Calu3 (cell line): ENCODE measurements around the gene CELF5. TPM values are rescaled to one million over a fixed set of nuclear protein-coding genes. Genes with fewer than 3 reads are reported as not detected.

Source experiments
- BruUV-seq: library from RNA; stranded (reverse); fragments of 400-500 nt; replicated peaks from 2 replicates; lab custom pipeline; 2021; lab: Mats Ljungman, UMichigan
- CTCF ChIA-PET: fragments of 300-600 bp; sonication (Branson Sonifier 250); formaldehyde crosslinking; loops from one replicate; lab custom pipeline; 2022; ENCODE audit warnings: antibody characterized with exemption; lab: Charles Lee
- DNase-seq: peaks from one replicate; pipeline ENCODE4 v3.0.0; 2022
- H3K27ac Mint-ChIP-seq: one replicate; pipeline ENCODE4 v1.8.0; 2022; ENCODE audit warnings: mixed read lengths; ENCODE audit not compliant: unreplicated experiment
- H3K27me3 Mint-ChIP-seq: one replicate; pipeline ENCODE4 v1.8.0; 2022; ENCODE audit warnings: mixed read lengths; ENCODE audit not compliant: unreplicated experiment
- H3K36me3 Mint-ChIP-seq: one replicate; pipeline ENCODE4 v1.8.0; 2022; ENCODE audit warnings: mild to moderate bottlenecking, moderate library complexity, mixed read lengths; ENCODE audit not compliant: insufficient read depth, unreplicated experiment
- H3K4me1 Mint-ChIP-seq: one replicate; pipeline ENCODE4 v1.8.0; 2022; ENCODE audit warnings: mild to moderate bottlenecking, low read depth, mixed read lengths; ENCODE audit not compliant: unreplicated experiment
- H3K4me3 Mint-ChIP-seq: one replicate; pipeline ENCODE4 v1.8.0; 2022; ENCODE audit warnings: mild to moderate bottlenecking, low read depth, moderate library complexity, mixed read lengths; ENCODE audit not compliant: unreplicated experiment
- H3K9me3 Mint-ChIP-seq: one replicate; pipeline ENCODE4 v1.8.0; 2022; ENCODE audit warnings: low read depth, mixed read lengths; ENCODE audit not compliant: unreplicated experiment
- CTCF ChIP-seq: fragments of 200-600 bp; IDR thresholded peaks from one replicate; pipeline ENCODE4 v1.8.0; 2022; ENCODE audit warnings: antibody characterized with exemption; ENCODE audit not compliant: unreplicated experiment
- intact Hi-C: fragments of 100-400 bp; cut with micrococcal nuclease; formaldehyde crosslinking; loops from one replicate; pipeline ENCODE4 v1.10.0; 2022; ENCODE audit not compliant: unreplicated experiment
- total RNA-seq: library from RNA; stranded (reverse); gene quantifications from 2 replicates; pipeline ENCODE4 v1.2.3, GENCODE V29; 2022

Gene CELF5
- total RNA-seq, 1 experiment from 2014 or later = 0.40 TPM

GRCh38 chr19:3245050-3245449 lies 20.6 kb downstream of the CELF5 start:
- Mint-ChIP-seq H3K27me3 (peaks cover 21% of the 10 kb centered on the region), H3K36me3 (no peaks in the 10 kb centered on the region), H3K4me3 (no peak overlapping the region), H3K4me1 (no peaks in the 10 kb centered on the region), H3K27ac (no peak overlapping the region), H3K9me3 (no peaks in the 10 kb centered on the region)
- TF ChIP-seq CTCF = no peak
- no peak for DNase-seq
- CTCF ChIA-PET = interaction anchor here (0.6 kb wide), 1 partner anchor 401 kb away, joined by 6 read pairs; no protein-coding TSS in a partner anchor
- BruUV-seq = no TSS peak
- intact Hi-C loops = no loop called here

DNA sequence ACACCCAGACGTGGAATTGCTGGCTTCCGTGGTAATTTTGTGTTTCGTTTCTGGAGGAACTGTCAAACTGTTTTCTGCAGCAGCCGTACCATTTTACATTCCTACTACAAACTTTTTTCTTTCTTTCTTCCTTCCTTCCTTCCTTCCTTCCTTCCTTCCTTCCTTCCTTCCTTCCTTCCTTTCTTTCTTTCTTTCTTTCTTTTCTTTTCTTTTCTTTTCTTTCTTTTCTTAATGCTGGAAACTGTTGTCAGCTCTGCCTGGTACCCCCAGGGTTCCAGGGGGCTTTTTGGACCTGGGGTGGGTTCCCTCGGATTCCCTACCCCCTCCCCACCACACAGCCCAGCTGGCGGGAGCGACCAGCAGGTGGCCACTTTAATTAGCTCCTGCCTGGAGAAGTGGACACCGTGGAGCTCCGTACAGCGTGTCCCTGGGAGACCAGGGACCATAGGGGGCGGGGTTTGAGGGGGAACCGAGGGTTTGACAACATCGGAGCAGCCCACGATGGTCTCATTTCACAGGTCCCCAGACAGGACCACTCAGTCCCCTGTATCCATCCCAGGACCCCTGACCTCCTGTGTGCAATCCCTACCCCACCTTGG lies 24.4 kb downstream of the CELF5 start:
- H3K4me1 Mint-ChIP-seq = no peaks in the 10 kb centered on the region
- H3K9me3 Mint-ChIP-seq = no peaks in the 10 kb centered on the region
- H3K27me3 Mint-ChIP-seq = peaks cover 44% of the 10 kb centered on the region
- no peak overlapping the region for H3K27ac Mint-ChIP-seq
- no peak for TF ChIP-seq CTCF
- intact Hi-C loops = no loop called here
- BruUV-seq = no TSS peak
- no peak for DNase-seq
- H3K36me3 Mint-ChIP-seq = no peaks in the 10 kb centered on the region
- H3K4me3 Mint-ChIP-seq = no peak overlapping the region
- CTCF ChIA-PET = interaction anchor here (0.6 kb wide), 2 partner anchors 287 to 917 kb away, joined by 3 to 4 read pairs; no protein-coding TSS in a partner anchor

DNA sequence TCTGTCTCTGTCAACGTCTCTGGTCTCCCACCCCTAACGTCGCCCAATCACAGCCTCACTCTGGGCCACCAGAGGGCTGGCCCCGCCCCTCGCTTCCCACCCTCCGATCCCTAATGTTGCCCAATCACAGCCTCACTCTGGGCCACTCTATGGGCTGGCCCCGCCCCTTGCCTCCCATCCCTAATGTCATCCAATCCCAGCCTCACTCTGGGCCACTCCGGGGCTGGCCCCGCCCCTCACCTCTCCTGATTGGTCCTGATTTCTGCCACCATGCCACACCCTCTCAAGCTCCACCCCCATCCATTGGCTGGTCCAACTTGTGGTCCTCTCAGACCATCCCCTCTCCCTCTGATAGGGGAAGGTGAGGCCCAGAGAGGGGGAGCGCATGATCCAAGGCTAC lies 24.9 kb downstream of the CELF5 start:
- intact Hi-C loops = no loop called here
- Mint-ChIP-seq H3K27ac (no peak overlapping the region), H3K9me3 (no peaks in the 10 kb centered on the region), H3K27me3 (peaks cover 50% of the 10 kb centered on the region), H3K36me3 (no peaks in the 10 kb centered on the region), H3K4me3 (no peak overlapping the region), H3K4me1 (no peaks in the 10 kb centered on the region)
- no TSS peak for BruUV-seq
- peak; percentile 10 for DNase-seq
- TF ChIP-seq CTCF = no peak
- CTCF ChIA-PET = interaction anchor here (0.6 kb wide), 3 partner anchors 52 to 916 kb away, joined by 3 to 6 read pairs (median 4); no protein-coding TSS in a partner anchor

GRCh38 chr19:3250675-3251074 lies 26.2 kb downstream of the CELF5 start:
- H3K4me1 Mint-ChIP-seq = no peaks in the 10 kb centered on the region
- DNase-seq = peak; percentile 36
- BruUV-seq = no TSS peak
- H3K4me3 Mint-ChIP-seq = no peak overlapping the region
- H3K27me3 Mint-ChIP-seq = peaks cover 62% of the 10 kb centered on the region
- TF ChIP-seq CTCF = no peak
- H3K36me3 Mint-ChIP-seq = no peaks in the 10 kb centered on the region
- CTCF ChIA-PET = interaction anchor here (0.9 kb wide), 1 partner anchor 11 kb away, joined by 3 read pairs; no protein-coding TSS in a partner anchor
- intact Hi-C loops = no loop called here
- no peaks in the 10 kb centered on the region for H3K9me3 Mint-ChIP-seq
- no peak overlapping the region for H3K27ac Mint-ChIP-seq
